Suprapubic skin (tissue), 3 donors: ENCODE measurements around the gene ERAS.

Source experiments
- CTCF ChIP-seq, 2 donors: fragments of 200-600 bp in 1 of 2; fragments of 450-650 bp in 1 of 2; sonication (generic) in 1 of 2; IDR thresholded peaks; one replicate each; pipeline ENCODE4 v1.5.1; 2016 to 2019; ENCODE audit warnings: antibody characterized with exemption in 2 of 2, mild to moderate bottlenecking in 1 of 2, moderate library complexity in 1 of 2
- EP300 ChIP-seq: sonication (generic); formaldehyde crosslinking; IDR thresholded peaks from one replicate; pipeline ENCODE4 v1.6.1; 2017; ENCODE audit warnings: antibody characterized with exemption

GRCh38 chrX:48806081-48806480 is 20.2 kb upstream of the ERAS start:
- TF ChIP-seq CTCF (IDR thresholded peaks at IDR 0.05) (no peak), EP300 (no peak)
